Choroid plexus epithelial cell (primary cell): ENCODE measurements around the gene ENTPD1.
"Not testable (repeated sequence)": the region's sequence is repeated elsewhere in the genome, so short reads cannot be mapped to it uniquely, and the experiment has no call there.

ENCODE experiments used
- DNase-seq: peaks from one replicate; pipeline ENCODE4 v3.0.0-alpha.2; 2010; ENCODE audit warnings: low read depth
- H3K4me3 ChIP-seq: 2 replicates; pipeline ENCODE4 v1.5.1; 2011; ENCODE audit warnings: low read depth, mild to moderate bottlenecking, control low read depth, low read length, moderate library complexity
- TF ChIP-seq, protein P1 (sequence below): conservative IDR thresholded peaks from 2 replicates; pipeline ENCODE4 v1.5.1; 2011; ENCODE audit warnings: low read depth, mild to moderate bottlenecking, control low read depth, inconsistent platforms, low read length, moderate library complexity

The ENTPD1 gene

DNA sequence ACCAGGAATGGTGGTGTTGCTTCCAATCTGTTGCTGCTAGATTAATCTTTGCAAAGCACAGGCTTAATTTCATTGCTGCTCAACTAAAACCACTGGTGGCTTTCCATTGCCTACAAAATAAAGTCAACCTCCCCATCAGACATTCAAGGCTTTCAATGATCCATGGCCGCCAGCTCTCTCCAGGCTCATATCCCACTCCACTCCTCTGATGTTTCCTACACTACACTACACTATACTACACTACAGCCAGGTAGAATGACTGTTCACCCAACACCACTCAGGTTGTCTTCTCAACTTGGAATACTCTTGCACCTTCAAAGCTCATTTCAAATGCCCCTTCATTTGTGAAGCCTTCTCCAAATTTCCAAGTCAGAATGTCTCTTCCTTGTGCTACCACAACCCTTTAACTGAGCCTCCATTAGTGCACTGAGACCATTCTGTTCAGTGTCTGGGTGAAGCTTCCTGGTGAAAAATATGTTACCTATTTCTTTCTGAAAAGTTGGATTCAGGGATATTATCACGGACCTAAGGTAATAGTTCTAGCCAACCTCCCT lies 116.3 kb downstream of the ENTPD1 start:
- TF ChIP-seq, protein P1, sequence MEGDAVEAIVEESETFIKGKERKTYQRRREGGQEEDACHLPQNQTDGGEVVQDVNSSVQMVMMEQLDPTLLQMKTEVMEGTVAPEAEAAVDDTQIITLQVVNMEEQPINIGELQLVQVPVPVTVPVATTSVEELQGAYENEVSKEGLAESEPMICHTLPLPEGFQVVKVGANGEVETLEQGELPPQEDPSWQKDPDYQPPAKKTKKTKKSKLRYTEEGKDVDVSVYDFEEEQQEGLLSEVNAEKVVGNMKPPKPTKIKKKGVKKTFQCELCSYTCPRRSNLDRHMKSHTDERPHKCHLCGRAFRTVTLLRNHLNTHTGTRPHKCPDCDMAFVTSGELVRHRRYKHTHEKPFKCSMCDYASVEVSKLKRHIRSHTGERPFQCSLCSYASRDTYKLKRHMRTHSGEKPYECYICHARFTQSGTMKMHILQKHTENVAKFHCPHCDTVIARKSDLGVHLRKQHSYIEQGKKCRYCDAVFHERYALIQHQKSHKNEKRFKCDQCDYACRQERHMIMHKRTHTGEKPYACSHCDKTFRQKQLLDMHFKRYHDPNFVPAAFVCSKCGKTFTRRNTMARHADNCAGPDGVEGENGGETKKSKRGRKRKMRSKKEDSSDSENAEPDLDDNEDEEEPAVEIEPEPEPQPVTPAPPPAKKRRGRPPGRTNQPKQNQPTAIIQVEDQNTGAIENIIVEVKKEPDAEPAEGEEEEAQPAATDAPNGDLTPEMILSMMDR = no peak
- DNase-seq = no peak
- no peak overlapping the region for H3K4me3 ChIP-seq

DNA sequence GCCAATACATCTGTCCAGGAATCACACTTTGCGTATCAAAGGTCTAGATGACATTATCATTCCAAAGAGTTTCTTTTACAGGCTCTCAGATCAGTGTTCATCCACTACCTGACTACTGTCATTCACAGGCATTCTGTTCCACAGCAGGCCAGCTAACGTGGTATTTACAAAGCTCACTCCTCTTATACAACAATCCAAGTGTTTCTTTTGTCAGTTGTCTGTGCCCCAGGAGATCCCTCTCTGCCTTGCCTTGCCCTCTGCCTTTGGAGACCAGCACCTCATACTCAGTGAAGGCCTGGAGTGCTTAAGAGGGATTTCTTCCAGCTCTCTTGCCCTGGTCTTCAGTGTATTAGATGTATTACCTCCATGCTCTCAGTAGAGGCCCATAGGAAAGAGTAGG lies 117.2 kb downstream of the ENTPD1 start:
- TF ChIP-seq, protein P1 = no peak
- no peak for DNase-seq
- no peak overlapping the region for H3K4me3 ChIP-seq

DNA sequence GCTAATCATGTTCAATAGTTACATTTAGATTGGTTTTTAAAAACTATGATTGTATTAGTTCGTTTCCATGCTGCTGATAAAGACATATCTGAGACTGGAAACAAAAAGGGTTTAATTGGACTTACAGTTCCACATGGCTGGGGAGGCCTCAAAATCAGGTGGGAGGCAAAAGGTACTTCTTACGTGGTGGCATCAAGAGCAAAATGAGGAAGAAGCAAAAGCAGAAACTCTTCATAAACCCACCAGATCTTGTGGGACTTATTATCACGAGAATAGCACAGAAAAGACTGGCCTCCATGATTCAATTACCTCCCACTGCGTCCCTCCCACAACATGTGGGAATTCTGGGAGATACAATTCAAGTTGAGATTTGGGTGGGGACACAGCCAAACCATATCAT lies 117.7 kb downstream of the ENTPD1 start:
- TF ChIP-seq, protein P1 = no peak
- no peak overlapping the region for H3K4me3 ChIP-seq
- DNase-seq = no peak

DNA sequence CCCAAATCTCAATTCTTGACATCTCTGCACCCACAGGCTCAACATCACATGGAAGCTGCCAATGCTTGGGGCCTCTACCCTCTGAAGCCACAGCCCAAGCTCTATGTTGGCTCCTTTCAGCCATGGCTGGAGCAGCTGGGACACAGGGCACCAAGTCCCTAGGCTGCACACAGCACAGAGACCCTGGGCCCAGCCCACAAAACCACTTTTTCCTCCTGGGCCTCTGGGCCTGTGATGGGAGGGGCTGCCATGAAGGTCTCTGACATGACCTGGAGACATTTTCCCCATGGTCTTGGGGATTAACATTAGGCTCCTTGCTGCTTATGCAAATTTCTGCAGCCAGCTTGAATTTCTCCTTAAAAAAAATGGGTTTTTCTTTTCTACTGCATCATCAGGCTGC lies 118.8 kb downstream of the ENTPD1 start:
- H3K4me3 ChIP-seq, DNase-seq: not testable (repeated sequence)

DNA sequence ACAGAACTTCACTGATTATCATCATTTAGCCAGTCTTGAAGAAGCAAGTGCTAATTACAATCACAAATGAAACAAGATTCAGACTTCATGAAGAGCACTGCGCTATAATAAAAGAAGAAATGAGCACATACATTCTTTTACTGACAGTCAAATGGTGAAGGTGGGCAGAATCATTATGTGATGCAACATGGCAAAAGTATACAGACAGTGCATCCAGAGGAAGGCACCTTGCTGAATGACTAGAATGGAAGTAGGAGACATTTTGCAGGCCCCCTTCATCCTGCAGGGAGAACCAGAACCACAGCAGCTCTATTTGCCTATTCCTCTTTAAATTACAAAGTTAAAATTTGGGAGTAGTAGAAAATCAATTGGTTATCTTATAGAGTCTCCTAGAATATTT lies 120.8 kb downstream of the ENTPD1 start:
- no peak overlapping the region for H3K4me3 ChIP-seq
- TF ChIP-seq, protein P1 = no peak
- DNase-seq = no peak

DNA sequence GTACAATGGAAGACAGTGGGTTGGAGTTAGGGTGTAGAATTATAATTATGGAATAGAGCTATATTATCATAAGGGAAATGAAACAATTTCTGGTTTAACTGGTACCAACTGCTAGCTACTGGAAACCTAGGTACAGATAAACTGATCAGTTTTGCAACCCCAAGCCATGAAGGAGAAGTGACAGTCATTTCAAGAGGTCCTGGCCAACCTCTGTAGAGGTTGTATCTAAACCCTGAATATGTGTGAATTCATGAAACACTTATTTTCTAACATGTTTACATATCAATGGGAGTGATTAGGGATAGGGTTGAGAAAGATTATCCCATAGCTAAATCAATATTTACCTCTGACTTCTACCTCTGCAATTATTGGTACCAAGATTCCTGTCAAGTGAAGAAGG lies 121.9 kb downstream of the ENTPD1 start:
- TF ChIP-seq, protein P1 = no peak
- DNase-seq = no peak
- H3K4me3 ChIP-seq = no peak overlapping the region

DNA sequence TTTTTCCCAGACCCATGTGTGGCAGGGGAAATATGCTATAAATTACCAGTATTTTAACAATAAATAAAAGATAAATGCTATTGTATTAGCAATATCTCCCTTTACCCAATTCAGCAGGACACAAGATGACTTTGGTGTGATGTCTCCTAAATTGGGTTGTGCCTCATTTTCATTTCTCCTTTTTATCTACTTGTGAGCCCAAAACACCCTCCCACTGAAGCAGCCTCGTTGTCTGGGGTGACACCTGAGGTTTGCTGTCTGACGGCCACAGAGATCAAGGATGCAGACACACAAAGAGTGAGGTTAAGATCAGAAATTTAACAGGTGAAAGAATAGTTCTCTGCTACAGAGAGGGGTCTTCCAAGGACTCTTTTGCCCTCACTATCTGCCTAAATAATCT lies 124.7 kb downstream of the ENTPD1 start:
- TF ChIP-seq, protein P1 = no peak
- H3K4me3 ChIP-seq = no peak overlapping the region
- no peak for DNase-seq

DNA sequence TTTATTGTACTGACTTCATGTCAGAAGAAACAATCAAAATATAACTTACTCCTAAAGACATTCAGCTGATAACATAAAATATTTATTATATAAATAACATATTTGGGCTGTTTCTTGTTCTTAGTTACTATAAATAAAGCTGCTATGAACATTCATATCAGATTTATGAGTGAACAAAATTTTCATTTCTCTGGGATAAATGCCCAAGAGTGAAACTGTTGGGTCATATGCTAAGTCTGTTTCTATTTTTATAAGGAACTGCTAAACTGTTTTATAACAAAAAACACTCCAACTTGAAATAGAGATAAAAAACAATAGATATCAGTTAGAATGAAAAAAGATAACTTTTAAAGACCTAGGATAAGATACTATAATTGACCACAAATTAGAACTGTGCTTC lies 125.4 kb downstream of the ENTPD1 start:
- DNase-seq = no peak
- H3K4me3 ChIP-seq = no peak overlapping the region
- TF ChIP-seq, protein P1 = no peak
